Skeletal muscle cell (primary cell): Measurements from ENCODE around the gene ZFP36L1.
A peak's percentile ranks its signal among the peaks of the same experiment; 100 is the strongest.

ENCODE experiments used
- DNase-seq: peaks from one replicate; pipeline ENCODE4 v3.0.0-alpha.2; 2010; ENCODE audit warnings: low read depth
- H3K4me3 ChIP-seq: 2 replicates; pipeline ENCODE4 v1.5.1; 2011; ENCODE audit warnings: low read depth, mild to moderate bottlenecking, control low read depth, low read length, moderate library complexity

Gene ZFP36L1

DNA sequence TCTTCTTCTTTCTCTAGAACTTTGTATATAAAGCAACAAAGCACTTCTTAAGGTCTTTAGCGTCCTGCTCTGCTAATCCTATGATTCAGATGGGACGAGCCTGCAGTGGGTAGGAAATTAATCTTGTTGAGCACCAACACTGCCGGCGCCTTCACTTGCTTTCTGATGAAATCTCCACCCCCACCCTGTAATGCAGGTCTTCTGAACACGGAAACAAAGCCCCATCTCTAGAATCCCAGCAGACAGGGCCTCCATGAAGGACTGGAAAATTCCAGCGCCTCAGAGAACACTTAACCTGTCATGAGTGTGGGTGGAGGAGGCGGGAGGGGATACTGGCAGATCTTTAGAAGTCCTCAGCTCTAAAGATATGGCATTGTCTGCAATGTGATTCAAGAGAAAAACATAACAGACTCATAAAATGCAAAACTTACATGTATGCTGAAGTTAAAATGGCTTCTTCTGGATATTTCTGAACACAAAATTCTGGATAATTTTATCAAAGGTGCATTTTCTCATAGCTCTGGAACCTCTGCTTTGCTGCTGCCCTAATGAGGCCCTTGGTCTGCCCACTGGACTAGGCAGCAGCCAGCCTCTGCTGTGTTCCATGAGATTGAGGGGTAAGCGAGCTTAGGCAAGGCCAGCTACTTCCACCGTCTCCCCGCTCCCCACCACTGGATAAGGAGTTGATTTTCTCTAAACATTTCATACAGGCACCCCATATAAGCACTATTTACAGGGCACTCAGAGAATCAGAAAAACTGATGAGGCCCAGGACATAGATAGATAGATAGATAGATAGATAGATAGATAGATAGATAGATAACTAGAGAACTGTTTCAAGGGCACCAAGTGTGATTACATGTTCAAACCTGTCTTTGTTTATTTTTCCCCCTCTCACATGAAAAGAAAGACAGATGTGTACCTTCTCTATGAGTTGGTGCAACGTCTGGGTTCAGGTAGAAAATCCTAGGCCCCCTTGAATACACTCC is 43.1 kb downstream of the ZFP36L1 start:
- H3K4me3 ChIP-seq, result no peak overlapping the region
- DNase-seq, result peak; percentile 55

GRCh38 chr14:68748691-68749090 is 44.2 kb downstream of the ZFP36L1 start:
- H3K4me3 ChIP-seq, result no peak overlapping the region
- no peak for DNase-seq

DNA sequence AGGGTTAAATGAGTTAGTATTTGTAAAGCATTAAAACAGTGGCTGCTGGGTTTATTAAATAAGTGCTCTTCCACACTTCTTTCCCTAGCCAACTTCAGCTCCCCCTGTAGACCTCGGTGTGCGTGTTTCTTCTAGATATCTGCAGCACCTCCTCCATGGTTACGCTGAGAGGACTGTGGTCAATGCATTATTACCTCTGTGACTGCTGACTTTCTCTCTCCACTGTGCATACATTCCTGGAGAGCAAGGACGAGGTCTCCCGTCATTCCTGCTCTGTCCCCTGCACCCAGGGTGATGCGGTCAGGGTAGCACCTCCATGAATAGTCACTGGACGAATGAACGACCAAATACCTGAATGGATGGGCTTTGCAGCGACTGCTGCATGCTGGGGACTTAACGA is 44.6 kb downstream of the ZFP36L1 start:
- H3K4me3 ChIP-seq, result no peak overlapping the region
- DNase-seq, result no peak

GRCh38 chr14:68747393-68747792 is 45.5 kb downstream of the ZFP36L1 start:
- no peak for DNase-seq
- no peak overlapping the region for H3K4me3 ChIP-seq

DNA sequence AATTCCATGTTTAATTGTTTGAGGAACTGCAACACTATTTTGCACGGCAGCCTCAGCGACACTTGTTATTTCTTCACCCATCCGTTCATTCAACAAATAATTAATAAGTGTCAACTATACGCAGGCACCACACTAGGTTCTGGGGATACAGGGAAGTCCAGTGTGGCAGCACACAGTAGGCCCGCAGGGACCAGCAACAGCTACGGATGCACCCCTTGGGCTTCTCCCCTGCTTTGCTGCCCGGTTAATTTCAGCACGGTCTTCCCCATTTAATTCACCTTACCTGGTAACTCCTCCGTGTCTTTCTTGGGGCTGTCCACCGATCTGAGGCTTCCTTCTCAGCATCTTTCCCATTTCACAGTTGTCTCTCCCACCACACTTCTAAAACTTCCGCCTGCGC is 48.3 kb downstream of the ZFP36L1 start:
- no peak for DNase-seq
- no peak overlapping the region for H3K4me3 ChIP-seq

DNA sequence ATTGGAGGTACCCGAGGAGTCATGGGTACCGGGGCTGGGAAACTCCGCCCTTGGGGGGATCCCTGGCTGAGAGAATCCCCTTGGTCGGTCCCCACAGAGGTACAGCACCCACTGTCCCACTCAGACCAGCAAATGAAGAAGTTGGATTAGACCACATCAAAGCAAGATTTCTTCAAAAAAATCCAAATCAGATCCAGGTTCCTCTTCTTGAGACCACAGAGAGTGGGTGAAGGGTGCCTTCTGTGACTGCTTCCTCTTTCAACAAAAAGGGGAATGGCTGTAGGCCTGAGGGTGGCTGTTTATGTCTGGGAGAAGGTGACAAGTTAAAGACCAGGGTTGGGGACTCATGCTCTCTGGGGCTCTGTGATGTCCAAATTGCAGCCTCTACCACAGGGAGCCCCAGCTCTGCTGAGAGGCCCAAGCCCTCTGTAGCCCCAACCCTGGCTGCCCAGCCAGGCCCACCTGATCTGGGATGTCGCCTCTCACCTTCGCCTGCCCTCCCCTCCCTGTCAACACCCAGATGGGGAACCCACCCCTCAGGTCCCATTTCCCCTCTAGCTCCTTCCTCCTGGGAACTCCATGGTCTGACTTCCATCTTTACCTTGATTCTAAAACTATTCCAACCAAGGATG is 50.9 kb downstream of the ZFP36L1 start:
- no peak overlapping the region for H3K4me3 ChIP-seq
- no peak for DNase-seq

- H3K4me3 ChIP-seq, result no peak overlapping the region
- DNase-seq, result no peak
These were observed 51.4 kb downstream of the ZFP36L1 start for GRCh38 chr14:68741477-68741791.

GRCh38 chr14:68740788-68741476 is 51.9 kb downstream of the ZFP36L1 start:
- DNase-seq, result no peak

GRCh38 chr14:68739701-68740100 is 53.2 kb downstream of the ZFP36L1 start:
- DNase-seq, result no peak
- no peak overlapping the region for H3K4me3 ChIP-seq

More at GRCh38 chr14:68740788-68741476, 51.9 kb downstream of the ZFP36L1 start:
- no peak overlapping the region for H3K4me3 ChIP-seq

GRCh38 chr14:68738559-68738958 is 54.3 kb downstream of the ZFP36L1 start:
- no peak for DNase-seq

More at GRCh38 chr14:68738559-68738958, 54.3 kb downstream of the ZFP36L1 start:
- H3K4me3 ChIP-seq, result no peak overlapping the region
